GM12875 (cell line): ENCODE measurements around the gene CABCOCO1.

Source experiments
- H3K4me3 ChIP-seq: one replicate; pipeline ENCODE4 v1.5.1; 2011; ENCODE audit warnings: low read depth, low read length, control low read depth
- TF ChIP-seq, protein P1 (sequence below): IDR thresholded peaks from 2 replicates; pipeline ENCODE4 v1.5.1; 2011; ENCODE audit warnings: low read depth, mild to moderate bottlenecking, control low read depth, inconsistent platforms, low read length, moderate library complexity, borderline replicate concordance; ENCODE audit not compliant: insufficient read depth

The CABCOCO1 gene

DNA sequence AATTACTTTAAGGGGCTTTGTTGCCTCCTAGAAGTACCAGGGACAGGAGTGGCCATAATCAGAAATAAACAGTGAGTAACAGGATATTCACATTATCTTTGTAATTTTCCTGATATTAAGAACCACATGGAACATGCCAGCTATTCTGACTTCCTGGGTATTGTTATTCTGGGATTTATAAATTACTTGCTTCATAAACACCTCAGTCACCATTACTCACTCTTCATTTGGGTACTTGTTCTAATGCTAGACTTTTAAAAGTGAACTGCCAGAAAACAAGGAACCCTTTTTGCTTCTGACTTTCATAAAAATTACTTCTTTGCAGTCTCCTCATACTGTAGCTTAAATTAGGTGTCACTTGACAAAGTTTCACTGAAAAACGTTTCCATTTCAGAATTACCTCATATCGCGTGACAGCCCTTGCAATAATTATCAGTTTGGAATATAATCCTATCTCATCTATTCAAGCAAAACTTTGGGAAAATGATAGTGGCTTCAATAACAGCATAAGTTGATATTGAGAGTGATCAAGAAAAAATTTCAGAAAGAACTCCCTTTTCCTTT, 29.8 kb downstream of the CABCOCO1 start:
- H3K4me3 ChIP-seq, result no peak overlapping the region
- TF ChIP-seq, protein P1, sequence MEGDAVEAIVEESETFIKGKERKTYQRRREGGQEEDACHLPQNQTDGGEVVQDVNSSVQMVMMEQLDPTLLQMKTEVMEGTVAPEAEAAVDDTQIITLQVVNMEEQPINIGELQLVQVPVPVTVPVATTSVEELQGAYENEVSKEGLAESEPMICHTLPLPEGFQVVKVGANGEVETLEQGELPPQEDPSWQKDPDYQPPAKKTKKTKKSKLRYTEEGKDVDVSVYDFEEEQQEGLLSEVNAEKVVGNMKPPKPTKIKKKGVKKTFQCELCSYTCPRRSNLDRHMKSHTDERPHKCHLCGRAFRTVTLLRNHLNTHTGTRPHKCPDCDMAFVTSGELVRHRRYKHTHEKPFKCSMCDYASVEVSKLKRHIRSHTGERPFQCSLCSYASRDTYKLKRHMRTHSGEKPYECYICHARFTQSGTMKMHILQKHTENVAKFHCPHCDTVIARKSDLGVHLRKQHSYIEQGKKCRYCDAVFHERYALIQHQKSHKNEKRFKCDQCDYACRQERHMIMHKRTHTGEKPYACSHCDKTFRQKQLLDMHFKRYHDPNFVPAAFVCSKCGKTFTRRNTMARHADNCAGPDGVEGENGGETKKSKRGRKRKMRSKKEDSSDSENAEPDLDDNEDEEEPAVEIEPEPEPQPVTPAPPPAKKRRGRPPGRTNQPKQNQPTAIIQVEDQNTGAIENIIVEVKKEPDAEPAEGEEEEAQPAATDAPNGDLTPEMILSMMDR, result no peak

DNA sequence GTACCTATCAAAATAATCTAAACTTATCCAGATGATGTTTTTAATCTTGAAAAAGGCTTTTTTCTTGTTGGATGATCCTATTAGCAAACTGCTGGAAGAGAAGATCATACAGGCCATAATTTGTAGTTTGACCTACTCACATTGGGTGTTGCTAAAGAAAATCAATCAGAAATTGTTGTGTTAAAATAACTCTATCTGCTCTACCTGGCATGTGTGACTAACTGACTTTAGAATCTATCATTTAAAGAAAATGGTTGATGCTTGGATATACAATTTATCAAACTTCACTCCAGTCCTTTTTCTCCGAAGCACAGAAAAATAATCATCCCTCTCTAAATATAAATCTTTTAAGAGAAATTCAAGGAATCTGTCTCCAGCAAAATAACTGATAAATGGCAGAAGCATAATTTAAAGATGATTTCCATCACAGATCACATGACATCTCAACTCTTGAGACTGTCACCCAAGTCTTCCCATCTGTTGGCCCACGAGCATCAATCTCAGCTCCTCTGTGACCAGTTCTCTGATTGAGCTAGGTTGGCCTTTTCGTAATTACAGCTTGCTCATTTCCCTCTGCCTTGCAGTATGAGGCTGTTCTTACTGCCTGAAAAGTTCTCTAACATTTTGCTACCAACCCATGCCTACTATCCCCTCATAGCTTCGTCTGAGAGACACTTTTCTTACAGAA, 36.4 kb downstream of the CABCOCO1 start:
- no peak overlapping the region for H3K4me3 ChIP-seq
- TF ChIP-seq, protein P1, result no peak

DNA sequence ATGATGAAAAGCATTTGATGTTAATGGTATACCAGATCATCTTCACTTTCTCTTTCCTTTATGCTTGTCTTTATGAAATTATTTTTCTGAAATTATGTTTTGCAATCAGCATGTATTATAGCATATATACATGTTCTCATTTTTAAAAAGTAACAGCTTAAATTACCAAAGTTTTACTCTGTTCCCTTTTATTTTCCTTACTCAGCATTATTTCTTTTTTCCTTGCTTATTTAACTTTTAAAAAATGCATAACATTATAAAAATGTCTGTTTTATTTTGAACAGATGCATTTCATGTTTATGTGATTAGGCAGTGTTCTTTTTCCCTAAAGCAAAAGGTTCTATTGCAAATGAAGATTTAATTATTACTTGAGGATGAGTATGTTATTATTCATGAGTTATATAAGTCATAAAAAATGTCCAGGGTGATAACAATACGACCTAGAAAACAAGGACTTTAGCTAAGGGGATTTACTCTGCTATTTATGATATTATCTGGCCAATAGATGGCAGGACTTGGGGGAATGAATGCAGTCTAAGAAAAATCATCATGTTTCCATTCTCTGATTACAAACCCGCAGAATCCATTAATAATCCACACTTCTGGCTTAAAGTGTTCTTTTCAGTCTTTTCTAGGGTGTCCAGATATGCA, 38.5 kb downstream of the CABCOCO1 start:
- TF ChIP-seq, protein P1, result no peak
- H3K4me3 ChIP-seq, result no peak overlapping the region

DNA sequence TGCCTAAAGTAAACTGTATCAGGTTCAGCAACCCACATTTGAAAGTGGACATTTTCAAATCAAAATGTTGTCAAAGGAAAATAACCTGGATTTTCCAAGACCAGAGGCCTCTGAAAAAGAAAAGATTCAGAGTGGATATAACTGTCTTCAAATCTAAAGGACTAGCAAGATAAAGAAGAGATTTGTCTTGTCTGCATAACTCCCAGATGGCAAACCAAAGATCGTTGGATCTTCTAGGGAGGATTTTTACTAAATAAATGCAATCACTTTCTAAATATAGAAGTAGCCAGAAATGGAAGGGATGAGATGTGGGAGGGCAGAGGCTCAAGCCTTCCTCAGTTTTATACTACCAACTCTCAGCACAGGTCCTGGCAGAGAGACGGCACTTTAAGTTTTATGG, 39.0 kb downstream of the CABCOCO1 start:
- H3K4me3 ChIP-seq, result no peak overlapping the region
- TF ChIP-seq, protein P1, result no peak

DNA sequence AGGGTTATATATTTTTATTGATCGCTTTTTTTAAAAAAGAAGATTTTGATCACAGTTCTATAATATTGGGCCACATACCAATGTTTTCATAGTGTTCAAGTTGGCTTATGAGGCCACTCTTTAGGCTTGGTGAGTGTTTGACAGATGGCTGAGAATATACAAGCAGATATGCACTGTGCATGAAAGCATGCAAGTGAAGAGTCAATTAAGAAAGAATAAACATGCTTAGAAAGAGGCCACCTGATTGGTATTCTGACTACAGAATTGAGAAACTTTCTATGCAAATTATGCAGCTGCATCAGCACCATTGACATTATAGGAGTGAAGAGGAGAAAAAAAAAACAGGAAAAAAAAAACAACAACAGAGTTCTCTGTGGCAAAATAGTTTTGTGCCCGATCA, 39.9 kb downstream of the CABCOCO1 start:
- H3K4me3 ChIP-seq, result no peak overlapping the region
- TF ChIP-seq, protein P1, result no peak

DNA sequence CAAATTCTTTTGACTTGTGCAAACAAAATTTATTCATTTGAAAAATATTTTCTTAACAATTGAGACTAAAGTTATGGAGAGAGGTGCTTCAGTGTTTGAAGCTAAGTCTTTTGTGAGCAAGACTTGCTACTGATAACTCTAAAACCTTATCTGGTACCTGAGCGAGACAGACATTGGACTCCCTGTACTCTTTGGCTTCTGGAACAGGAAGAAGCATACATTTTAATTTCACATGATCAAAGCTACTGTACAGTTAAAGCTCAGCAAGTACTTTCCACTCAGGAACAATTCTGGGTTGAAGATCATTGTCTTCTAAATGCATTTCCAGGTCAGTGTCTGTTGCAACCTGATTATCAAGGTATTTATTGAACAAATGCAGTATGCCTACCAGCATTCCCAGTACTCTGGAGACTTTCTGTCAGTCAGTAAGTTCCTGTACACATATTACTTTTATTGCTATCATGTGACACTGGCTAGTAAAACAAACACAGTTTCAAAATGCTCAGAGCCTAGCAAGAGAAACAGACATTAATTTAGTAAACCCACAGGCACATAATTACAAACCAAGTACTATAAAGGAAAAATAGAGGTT, 42.4 kb downstream of the CABCOCO1 start:
- no peak overlapping the region for H3K4me3 ChIP-seq
- TF ChIP-seq, protein P1, result no peak
